ES-I3 (cell line): ENCODE results near the gene ZNF691.
"Not testable (repeated sequence)": the region's sequence is repeated elsewhere in the genome, so short reads cannot be mapped to it uniquely, and the experiment has no call there.

Experiments
- H3K36me3 ChIP-seq: 2 replicates; pipeline ENCODE4 v1.6.1; 2013; ENCODE audit warnings: mild to moderate bottlenecking, low read length, control low read depth, moderate library complexity; ENCODE audit not compliant: insufficient read depth
- H3K4me1 ChIP-seq: 2 replicates; pipeline ENCODE4 v1.6.1; 2013; ENCODE audit warnings: mild to moderate bottlenecking, control low read depth, low read length; ENCODE audit not compliant: insufficient read depth
- H3K9ac ChIP-seq: 2 replicates; pipeline ENCODE4 v1.6.1; 2013; ENCODE audit warnings: low read depth, mild to moderate bottlenecking, low read length, moderate library complexity
- H3K9me3 ChIP-seq: 2 replicates; pipeline ENCODE4 v1.6.1; 2013; ENCODE audit warnings: mild to moderate bottlenecking, low read length, moderate library complexity; ENCODE audit not compliant: control insufficient read depth, insufficient read depth

The ZNF691 gene

GRCh38 chr1:42860339-42861013, 14.1 kb downstream of the ZNF691 start:
- Histone ChIP-seq H3K9ac (no peak overlapping the region), H3K36me3 (no peaks in the 10 kb centered on the region), H3K4me1 (no peaks in the 10 kb centered on the region), H3K9me3 (no peaks in the 10 kb centered on the region)

- no peak overlapping the region for H3K9ac ChIP-seq
- H3K4me1 ChIP-seq, result no peaks in the 10 kb centered on the region
- H3K9me3 ChIP-seq, result no peaks in the 10 kb centered on the region
- H3K36me3 ChIP-seq, result no peaks in the 10 kb centered on the region
Measured at GRCh38 chr1:42861014-42861399, 14.6 kb downstream of the ZNF691 start.

GRCh38 chr1:42866549-42866948, 20.1 kb downstream of the ZNF691 start:
- H3K9ac ChIP-seq, result no peak overlapping the region
- no peaks in the 10 kb centered on the region for H3K4me1 ChIP-seq
- no peaks in the 10 kb centered on the region for H3K36me3 ChIP-seq
- no peaks in the 10 kb centered on the region for H3K9me3 ChIP-seq

DNA sequence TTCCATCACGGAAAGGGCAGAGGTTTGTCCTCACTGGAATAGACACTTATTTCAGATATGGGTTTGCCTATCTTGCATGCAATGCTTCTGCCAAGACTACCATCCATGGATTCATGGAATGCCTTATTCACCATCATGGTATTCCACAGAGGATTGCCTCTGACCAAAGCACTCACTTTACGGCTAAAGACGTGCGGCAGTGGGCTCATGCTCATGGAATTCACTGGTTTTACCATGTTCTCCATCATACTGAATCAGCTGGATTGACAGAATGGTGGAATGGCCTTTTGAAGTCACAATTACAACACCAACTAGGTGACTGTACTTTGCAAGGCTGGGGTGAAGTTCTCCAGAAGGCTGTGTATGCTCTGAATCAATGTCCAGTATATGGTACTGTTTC, 22.1 kb downstream of the ZNF691 start:
- not testable (repeated sequence) for H3K4me1 ChIP-seq, H3K9ac ChIP-seq, H3K36me3 ChIP-seq, H3K9me3 ChIP-seq

- H3K36me3 ChIP-seq, H3K9me3 ChIP-seq, H3K9ac ChIP-seq, H3K4me1 ChIP-seq: not testable (repeated sequence)
Measured at GRCh38 chr1:42869254-42869653, 22.8 kb downstream of the ZNF691 start.

DNA sequence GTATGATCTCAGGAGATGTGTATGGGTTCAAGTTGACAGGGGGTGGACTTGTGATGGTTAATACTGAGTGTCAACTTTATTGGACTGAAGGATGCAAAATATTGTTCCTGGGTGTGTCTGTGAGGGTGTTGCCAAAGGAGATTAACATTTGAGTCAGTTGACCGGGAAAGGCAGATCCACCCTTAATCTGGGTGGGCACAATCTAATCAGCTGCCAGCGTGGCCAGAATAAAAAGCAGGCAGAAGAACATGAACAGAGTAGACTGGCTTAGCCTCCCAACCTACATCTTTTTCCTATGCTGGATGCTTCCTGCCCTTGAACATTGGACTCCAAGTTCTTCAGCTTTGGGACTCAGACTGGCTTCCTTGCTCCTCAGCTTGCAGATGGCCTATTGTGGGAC, 23.3 kb downstream of the ZNF691 start:
- H3K4me1 ChIP-seq, H3K36me3 ChIP-seq, H3K9ac ChIP-seq, H3K9me3 ChIP-seq: not testable (repeated sequence)

DNA sequence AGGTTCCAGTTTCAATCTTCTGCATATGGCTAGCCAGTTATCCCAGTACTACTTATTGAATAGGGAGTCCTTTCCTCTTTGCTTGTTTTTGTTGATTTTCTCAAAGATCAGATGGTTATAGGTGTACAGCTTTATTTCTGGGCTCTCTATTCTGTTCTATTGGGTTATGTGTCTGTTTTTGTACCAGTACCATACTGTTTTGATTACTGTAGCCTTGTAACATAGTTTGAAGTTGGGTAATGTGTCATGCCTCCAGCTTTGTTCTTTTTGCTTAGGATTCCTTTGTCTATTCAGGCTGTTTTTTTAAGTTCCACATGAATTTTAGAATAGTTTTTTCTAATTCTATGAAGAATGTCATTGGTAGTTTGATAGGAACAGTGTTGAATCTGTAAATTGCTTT, 26.7 kb downstream of the ZNF691 start:
- H3K4me1 ChIP-seq, H3K36me3 ChIP-seq, H3K9ac ChIP-seq, H3K9me3 ChIP-seq: not testable (repeated sequence)

- Histone ChIP-seq H3K9me3 (no peaks in the 10 kb centered on the region), H3K36me3 (no peaks in the 10 kb centered on the region), H3K9ac (no peak overlapping the region), H3K4me1 (no peaks in the 10 kb centered on the region)
Measured at GRCh38 chr1:42873670-42874069, 27.3 kb downstream of the ZNF691 start.

GRCh38 chr1:42876009-42876408, 29.6 kb downstream of the ZNF691 start:
- H3K4me1 ChIP-seq, result no peaks in the 10 kb centered on the region
- H3K9ac ChIP-seq, result no peak overlapping the region
- H3K9me3 ChIP-seq, result peaks cover 6% of the 10 kb centered on the region
- H3K36me3 ChIP-seq, result no peaks in the 10 kb centered on the region

DNA sequence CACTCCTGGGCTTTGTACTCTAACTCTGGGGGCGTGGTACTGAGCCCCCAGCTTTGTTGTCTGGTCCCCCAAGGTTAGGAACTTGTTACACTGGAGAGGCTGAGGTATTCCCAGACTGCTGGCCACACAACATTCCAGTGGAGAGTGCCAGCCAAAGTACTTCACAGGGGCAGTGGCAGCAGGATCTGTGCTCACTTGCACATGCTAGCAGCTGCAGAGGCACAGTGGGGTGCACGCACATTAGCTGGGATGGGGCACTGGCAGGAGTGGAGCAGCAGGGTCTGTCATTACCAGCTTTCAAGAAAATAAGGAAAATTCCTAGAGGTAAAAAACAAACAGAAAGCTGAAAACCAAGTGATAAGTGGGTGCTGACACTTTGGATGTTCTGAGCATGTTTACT, 31.0 kb downstream of the ZNF691 start:
- Histone ChIP-seq H3K4me1 (no peaks in the 10 kb centered on the region), H3K36me3 (no peaks in the 10 kb centered on the region), H3K9me3 (peaks cover 9% of the 10 kb centered on the region), H3K9ac (no peak overlapping the region)

DNA sequence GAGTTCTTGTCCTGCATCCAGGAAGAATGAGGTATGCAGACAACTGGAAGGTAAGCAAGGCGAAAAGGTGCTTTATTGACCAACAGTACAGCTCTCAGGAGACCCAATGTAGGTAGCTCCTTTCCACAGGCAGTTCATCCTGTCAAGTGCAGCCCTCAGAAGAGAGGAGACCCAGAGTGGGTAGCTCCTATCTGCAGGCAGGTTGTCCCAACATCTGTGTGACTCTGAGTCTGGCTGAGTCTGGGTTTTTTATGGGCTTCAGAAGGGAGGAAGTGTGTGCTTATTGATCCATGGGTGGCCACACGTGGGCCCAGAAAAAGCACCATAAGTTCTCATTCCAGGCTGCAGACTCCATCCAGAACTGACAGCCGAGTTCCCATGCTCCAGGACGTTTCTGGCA, 34.0 kb downstream of the ZNF691 start:
- no peak overlapping the region for H3K9ac ChIP-seq
- no peaks in the 10 kb centered on the region for H3K36me3 ChIP-seq
- H3K4me1 ChIP-seq, result no peaks in the 10 kb centered on the region
- H3K9me3 ChIP-seq, result peaks cover 9% of the 10 kb centered on the region

DNA sequence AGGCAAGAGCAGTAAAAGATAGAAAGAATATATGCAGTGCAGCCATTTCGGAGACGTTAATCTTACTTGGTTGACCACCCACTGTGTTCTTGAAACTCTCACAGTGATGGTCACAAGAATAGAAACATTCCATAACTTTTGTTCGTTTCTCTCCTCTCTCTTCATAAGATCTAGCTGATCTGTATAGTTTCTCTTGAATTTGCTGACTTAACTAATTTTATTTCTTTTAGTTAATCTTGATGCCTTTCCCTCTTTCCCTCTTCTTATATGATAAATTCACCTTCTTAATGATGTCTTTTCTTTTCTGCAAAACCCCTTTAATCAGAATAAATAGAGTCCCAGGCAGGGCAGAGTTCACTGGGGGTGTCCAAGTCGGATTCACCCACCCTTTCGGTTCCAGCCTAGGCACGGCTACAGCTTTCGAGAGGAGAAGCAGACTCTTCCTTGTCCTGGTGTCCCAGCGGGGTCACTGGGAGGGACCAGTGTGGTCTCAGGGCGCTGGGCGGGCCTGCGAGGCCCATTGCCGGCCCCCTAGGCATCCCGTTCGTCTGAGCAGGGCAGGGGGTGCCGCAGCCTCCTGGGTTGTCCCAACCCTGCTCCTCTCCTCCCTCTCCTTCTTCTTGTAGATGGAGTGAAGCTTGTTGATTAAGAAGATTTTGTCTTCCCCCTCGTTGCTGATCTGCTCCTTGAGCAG, 39.8 kb downstream of the ZNF691 start:
- Histone ChIP-seq H3K36me3 (no peaks in the 10 kb centered on the region), H3K9me3 (peaks cover under 1% of the 10 kb centered on the region; the same call in 1 of the 2 replicates), H3K9ac (no peak overlapping the region), H3K4me1 (no peaks in the 10 kb centered on the region)

DNA sequence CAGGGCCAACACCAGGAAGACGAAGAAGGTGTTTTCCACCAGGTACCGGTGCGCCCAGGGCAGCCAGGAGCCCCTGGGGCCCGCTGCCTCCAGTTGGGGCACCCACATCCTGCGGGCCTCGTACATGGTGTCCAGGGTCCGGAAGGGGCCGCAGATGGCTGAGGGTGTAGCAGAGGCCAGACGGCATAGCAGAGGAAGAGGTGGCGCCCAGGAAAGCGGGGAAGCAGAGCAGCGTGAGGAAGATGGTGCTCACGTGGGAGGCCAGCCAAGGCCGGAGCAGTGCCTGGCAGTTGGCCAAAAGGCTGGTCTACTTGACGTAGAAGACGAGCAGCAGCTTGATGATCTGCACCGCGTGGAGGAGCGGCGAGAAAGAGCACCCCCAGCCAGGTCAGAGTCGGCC, 40.4 kb downstream of the ZNF691 start:
- H3K4me1 ChIP-seq, result no peaks in the 10 kb centered on the region
- no peak overlapping the region for H3K9ac ChIP-seq
- H3K36me3 ChIP-seq, result no peaks in the 10 kb centered on the region
- no peaks in the 10 kb centered on the region for H3K9me3 ChIP-seq

DNA sequence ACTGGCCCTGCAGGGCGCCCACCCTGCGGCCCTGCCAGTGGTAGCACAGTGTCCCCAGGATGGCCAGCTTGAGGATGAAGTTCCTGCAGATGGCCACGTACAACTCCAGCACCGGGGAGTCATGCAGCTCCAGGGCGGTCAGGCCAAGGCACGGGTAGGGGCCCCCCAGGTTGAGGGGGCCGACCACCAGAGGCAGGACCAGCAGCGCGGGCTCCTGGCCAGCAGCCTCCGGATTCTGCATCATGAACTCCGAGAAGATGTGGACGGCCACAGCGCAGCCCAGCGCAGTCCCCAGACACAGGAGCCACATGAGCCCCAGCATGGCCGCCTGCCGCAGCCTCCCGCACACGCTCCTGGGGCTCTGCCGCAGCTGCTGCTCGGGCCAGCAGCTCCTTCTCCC, 41.0 kb downstream of the ZNF691 start:
- Histone ChIP-seq H3K4me1 (no peaks in the 10 kb centered on the region), H3K9me3 (no peaks in the 10 kb centered on the region), H3K9ac (no peak overlapping the region), H3K36me3 (no peaks in the 10 kb centered on the region)

- Histone ChIP-seq H3K9me3 (no peaks in the 10 kb centered on the region), H3K9ac (no peak overlapping the region), H3K36me3 (no peaks in the 10 kb centered on the region), H3K4me1 (no peaks in the 10 kb centered on the region)
Measured at GRCh38 chr1:42888013-42888633, 41.7 kb downstream of the ZNF691 start.
